ENCODE results near the gene RAP1GAP2.

Gene RAP1GAP2

GRCh38 chr17:2967515-2967914 lies 171.3 kb downstream of the RAP1GAP2 start:
- in situ Hi-C loops (cut with MboI; ENCODE audit: low pct_unique_long_range_greater_than_20kb, low sequenced_read_pairs, unreplicated experiment): no loop called here
- TF ChIP-seq, protein P1, sequence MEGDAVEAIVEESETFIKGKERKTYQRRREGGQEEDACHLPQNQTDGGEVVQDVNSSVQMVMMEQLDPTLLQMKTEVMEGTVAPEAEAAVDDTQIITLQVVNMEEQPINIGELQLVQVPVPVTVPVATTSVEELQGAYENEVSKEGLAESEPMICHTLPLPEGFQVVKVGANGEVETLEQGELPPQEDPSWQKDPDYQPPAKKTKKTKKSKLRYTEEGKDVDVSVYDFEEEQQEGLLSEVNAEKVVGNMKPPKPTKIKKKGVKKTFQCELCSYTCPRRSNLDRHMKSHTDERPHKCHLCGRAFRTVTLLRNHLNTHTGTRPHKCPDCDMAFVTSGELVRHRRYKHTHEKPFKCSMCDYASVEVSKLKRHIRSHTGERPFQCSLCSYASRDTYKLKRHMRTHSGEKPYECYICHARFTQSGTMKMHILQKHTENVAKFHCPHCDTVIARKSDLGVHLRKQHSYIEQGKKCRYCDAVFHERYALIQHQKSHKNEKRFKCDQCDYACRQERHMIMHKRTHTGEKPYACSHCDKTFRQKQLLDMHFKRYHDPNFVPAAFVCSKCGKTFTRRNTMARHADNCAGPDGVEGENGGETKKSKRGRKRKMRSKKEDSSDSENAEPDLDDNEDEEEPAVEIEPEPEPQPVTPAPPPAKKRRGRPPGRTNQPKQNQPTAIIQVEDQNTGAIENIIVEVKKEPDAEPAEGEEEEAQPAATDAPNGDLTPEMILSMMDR (IDR thresholded peaks at IDR 0.05; ENCODE audit: extremely low read depth, insufficient read depth, missing control alignments): no peak

DNA sequence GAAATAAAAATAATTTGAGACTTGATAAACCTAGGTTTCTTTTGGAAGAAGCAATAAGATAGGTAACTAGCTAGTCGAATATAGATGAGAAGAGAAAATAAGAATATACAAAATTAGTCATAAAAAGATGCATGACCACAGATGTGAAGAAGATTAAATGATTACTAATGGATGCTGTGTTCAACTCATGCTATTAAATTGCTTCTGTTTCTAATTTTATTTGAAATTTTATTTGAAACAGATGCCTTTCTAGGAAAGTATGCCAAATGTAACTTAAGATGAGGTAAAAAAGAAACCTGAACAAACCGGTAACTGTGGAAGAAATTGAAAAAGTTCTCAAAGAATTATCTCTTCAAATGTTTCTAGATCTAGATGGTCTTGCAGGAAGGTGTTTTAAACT lies 175.6 kb downstream of the RAP1GAP2 start:
- in situ Hi-C loops (cut with MboI; ENCODE audit: low pct_unique_long_range_greater_than_20kb, low sequenced_read_pairs, unreplicated experiment): no loop called here
- TF ChIP-seq, protein P1 (IDR thresholded peaks at IDR 0.05; ENCODE audit: extremely low read depth, insufficient read depth, missing control alignments): no peak
- no peak for DNase-seq (ENCODE audit: low spot score)

More at GRCh38 chr17:2967515-2967914, 171.3 kb downstream of the RAP1GAP2 start:
- DNase-seq (ENCODE audit: low spot score): no peak

GRCh38 chr17:2972749-2973148 lies 176.5 kb downstream of the RAP1GAP2 start:
- in situ Hi-C loops (cut with MboI; ENCODE audit: low pct_unique_long_range_greater_than_20kb, low sequenced_read_pairs, unreplicated experiment): no loop called here
- TF ChIP-seq, protein P1 (IDR thresholded peaks at IDR 0.05; ENCODE audit: extremely low read depth, insufficient read depth, missing control alignments): no peak
- no peak for DNase-seq (ENCODE audit: low spot score)

GRCh38 chr17:2974347-2974746 lies 178.1 kb downstream of the RAP1GAP2 start:
- in situ Hi-C loops (cut with MboI; ENCODE audit: low pct_unique_long_range_greater_than_20kb, low sequenced_read_pairs, unreplicated experiment): no loop called here
- TF ChIP-seq, protein P1 (IDR thresholded peaks at IDR 0.05; ENCODE audit: extremely low read depth, insufficient read depth, missing control alignments): no peak
- DNase-seq (ENCODE audit: low spot score): no peak

DNA sequence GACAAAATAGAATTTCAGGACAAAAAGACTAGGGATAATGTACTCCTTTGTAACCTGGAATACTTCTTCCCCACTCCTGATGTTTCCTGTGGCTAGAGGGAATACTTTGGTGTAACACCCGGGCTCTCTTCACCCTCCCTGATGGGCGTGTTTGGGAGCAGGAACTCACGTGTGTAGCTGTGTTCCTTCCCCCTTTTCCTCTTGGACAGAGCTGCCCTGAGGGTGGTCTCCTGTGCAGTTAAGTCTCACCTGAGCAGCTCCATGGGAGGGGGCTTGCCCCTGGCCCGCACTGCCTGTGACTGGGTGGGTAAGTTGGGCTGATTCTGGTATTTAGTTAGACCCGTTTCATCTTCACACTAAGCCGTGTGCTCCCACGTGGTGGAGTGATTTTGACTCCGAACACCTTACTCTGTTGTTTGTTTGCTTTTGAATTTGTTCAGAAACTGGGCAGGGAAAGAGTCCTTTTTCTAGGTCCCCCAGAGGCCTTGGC lies 179.3 kb downstream of the RAP1GAP2 start:
- no peak for DNase-seq (ENCODE audit: low spot score)
- in situ Hi-C loops (cut with MboI; ENCODE audit: low pct_unique_long_range_greater_than_20kb, low sequenced_read_pairs, unreplicated experiment): no loop called here
- TF ChIP-seq, protein P1 (IDR thresholded peaks at IDR 0.05; ENCODE audit: extremely low read depth, insufficient read depth, missing control alignments): no peak

- in situ Hi-C loops (cut with MboI; ENCODE audit: low pct_unique_long_range_greater_than_20kb, low sequenced_read_pairs, unreplicated experiment): no loop called here
- no peak for DNase-seq (ENCODE audit: low spot score)
- TF ChIP-seq, protein P1 (IDR thresholded peaks at IDR 0.05; ENCODE audit: extremely low read depth, insufficient read depth, missing control alignments): no peak
These were observed 180.9 kb downstream of the RAP1GAP2 start for GRCh38 chr17:2977157-2977556.

GRCh38 chr17:2978116-2978515 lies 181.9 kb downstream of the RAP1GAP2 start:
- TF ChIP-seq, protein P1 (IDR thresholded peaks at IDR 0.05; ENCODE audit: extremely low read depth, insufficient read depth, missing control alignments): no peak
- DNase-seq (ENCODE audit: low spot score): no peak
- in situ Hi-C loops (cut with MboI; ENCODE audit: low pct_unique_long_range_greater_than_20kb, low sequenced_read_pairs, unreplicated experiment): no loop called here
